GM19035 (cell line): ENCODE data around the gene GALNT1.
A peak's percentile ranks its signal among the peaks of the same experiment; 100 is the strongest.

Experiments used
- ATAC-seq: cut with Tn5 transposase; IDR thresholded peaks from one replicate; pipeline ENCODE4 v1.9.1; 2021; ENCODE audit not compliant: unreplicated experiment

GALNT1 gene

DNA sequence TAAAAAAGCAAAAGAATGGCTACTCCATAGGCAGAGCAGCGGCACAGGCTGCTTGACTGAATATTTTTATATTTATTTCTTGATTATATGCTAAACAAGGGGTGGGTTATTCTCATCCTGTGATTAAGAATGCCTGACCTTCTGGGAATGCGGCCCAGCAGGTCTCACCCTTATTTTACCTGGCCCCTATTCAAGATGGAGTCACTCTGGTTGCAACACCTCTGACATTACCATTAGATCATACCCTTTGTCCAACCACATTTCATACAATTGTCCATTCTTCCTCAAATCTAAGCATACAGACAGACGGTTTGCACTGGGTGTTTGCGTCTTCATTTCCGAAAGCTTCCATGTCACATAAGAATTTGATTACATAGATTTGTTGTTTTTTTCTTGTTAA is 168.2 kb downstream of the GALNT1 start:
- no peak for ATAC-seq

DNA sequence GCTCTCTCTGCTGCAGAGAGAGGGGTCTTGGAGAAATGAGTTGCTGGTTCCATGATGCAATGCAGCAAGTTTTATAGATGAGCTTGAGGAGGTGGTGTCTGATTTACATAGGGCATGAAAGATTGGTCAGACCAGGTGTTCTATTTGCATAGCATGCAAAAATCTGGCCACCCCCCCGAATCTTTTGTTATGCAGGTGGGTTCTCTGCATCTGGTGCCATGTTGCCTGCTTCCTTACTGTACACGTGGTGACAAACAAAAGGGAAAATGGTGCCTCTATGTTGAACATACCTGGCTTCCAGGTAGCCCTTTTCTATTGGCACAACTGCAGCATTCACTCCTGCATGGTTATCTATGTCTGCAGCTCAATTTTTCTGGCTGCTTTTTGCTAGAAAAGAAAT is 169.4 kb downstream of the GALNT1 start:
- ATAC-seq: no peak

DNA sequence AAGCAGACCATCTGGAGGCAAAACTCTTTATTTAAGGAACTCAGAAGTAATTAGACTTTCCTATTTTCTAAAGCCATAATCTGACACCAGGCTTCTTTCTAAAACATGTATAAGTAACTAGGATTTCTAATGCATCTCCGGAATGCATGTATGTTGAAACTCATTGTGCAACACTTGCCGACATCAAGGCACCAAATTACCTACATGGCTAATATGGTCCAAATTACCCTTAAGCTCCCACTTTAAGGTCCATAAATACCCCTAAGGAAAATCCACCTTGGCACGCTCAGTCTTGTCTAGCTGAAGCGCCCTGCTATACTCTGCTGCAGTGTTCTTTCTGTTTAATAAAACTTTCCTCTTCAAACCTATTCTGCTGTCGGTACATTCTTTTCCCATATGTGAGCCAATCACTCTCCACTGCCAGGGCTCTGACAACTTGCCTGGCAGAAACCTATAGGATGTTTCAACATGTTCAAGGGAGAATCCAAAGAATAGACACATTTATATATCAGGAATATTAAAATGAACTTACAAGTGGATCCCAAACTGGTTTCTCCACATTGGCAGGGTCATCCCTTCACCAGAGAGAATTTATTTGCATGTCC is 171.9 kb downstream of the GALNT1 start:
- ATAC-seq: no peak

DNA sequence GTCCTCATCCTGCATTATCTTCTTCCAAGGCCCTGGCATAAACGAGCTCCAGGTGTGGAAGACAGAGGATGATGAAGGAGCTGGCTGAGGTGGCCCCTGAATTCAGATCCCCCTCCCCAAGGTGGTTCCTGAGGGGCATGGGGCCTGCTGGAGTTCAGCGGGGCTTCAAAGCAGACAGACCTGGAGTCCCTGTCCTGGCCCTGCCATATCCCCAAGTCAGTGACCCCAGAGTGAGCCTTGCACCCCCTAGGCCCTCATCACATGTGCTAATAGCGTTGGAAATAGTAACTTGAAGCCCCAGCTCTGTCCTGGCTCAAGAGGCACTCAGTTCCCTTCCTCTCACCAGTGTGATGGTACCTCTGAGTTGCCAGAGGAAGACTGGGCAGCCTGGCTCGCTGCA is 172.9 kb downstream of the GALNT1 start:
- ATAC-seq: no peak

DNA sequence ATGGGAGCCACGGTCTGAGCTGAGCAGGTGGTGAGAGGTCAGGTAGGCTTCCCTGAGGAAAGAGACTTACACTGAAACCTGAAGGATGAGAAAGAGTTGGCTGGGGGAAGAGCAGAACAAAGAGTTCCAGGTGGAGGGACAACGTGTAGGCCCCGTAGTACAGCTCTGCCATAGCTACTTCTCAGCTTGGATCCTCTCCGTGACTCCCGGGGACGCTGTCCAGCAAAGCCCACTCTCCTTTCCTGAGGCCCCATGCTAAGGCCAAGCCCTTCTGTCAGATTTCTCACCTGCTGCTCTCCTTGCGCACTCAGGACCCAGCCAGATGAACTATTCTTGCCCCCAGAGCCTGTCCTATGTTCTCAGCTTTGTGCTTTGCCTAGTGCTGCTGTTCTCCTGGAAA is 173.8 kb downstream of the GALNT1 start:
- no peak for ATAC-seq

DNA sequence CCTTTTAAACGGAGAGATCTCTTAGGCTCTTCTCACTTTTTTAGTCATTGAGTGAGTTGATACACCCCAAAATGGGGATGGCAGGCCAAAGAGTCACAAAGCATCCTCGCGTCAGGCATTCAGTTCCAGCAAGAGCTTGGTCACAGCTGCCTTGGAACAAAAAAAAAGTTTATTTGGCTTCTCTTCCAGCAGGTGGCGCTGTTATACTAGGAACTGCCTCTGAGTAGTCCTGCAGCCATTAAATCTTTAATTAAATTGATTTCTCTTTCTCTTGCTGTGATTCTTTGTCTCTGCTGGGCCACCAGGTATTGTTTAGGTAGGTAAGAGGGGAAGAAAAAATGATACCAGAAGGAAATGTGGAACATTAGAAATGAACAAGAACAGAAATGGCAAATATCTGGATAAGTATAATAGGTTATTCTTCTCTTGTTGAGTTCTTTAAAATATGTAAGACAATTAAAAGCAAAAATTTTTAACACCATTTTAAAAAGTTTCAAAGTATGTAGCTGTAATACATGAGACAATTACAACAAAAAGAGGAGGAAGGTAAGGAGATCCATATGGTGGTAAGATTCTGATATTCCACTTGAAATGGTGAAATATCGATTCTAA is 175.1 kb downstream of the GALNT1 start:
- ATAC-seq: peak; percentile 73
